HEK293T (cell line): ENCODE measurements around the gene NR2C1.
A peak's percentile ranks its signal among the peaks of the same experiment; 100 is the strongest.

ENCODE experiments used
- CTCF ChIA-PET: fragments of 350-600 bp; formaldehyde crosslinking; extraction: SDS; loops from one replicate; lab custom pipeline; 2021; ENCODE audit warnings: antibody characterized with exemption, inconsistent platforms; lab: Yijun Ruan, JAX
- POLR2A ChIA-PET: fragments of 350-600 bp; formaldehyde crosslinking; extraction: SDS; loops from one replicate; lab custom pipeline; 2020; ENCODE audit warnings: antibody characterized with exemption, inconsistent platforms; lab: Yijun Ruan, JAX
- DNase-seq: peaks from one replicate; pipeline ENCODE4 v3.0.0; 2012; ENCODE audit warnings: mixed read lengths; ENCODE audit errors: extremely low spot score
- ARNT ChIP-seq: fragments of 450-650 bp; IDR thresholded peaks from 2 replicates; pipeline ENCODE4 v1.6.1; 2017; ENCODE audit warnings: mild to moderate bottlenecking
- BHLHE40 ChIP-seq: fragments of 450-650 bp; IDR thresholded peaks from 2 replicates; pipeline ENCODE4 v1.6.1; 2016; ENCODE audit warnings: mild to moderate bottlenecking, moderate library complexity, borderline replicate concordance
- CTBP1 ChIP-seq: fragments of 450-650 bp; IDR thresholded peaks from 2 replicates; pipeline ENCODE4 v1.6.1; 2016; ENCODE audit warnings: borderline replicate concordance
- ELF4 ChIP-seq: fragments of 450-650 bp; IDR thresholded peaks from 2 replicates; pipeline ENCODE4 v1.6.1; 2017; ENCODE audit warnings: antibody characterized with exemption
- FOXA1 ChIP-seq: fragments of 450-650 bp; IDR thresholded peaks from 2 replicates; pipeline ENCODE4 v1.6.1; 2016; ENCODE audit warnings: mild to moderate bottlenecking
- FOXK2 ChIP-seq: fragments of 450-650 bp; IDR thresholded peaks from 2 replicates; pipeline ENCODE4 v1.6.1; 2016; ENCODE audit warnings: mild to moderate bottlenecking
- FOXM1 ChIP-seq: fragments of 450-650 bp; IDR thresholded peaks from 2 replicates; pipeline ENCODE4 v1.6.1; 2017; ENCODE audit warnings: mild to moderate bottlenecking, borderline replicate concordance
- HDGF ChIP-seq: fragments of 450-650 bp; IDR thresholded peaks from 2 replicates; pipeline ENCODE4 v1.6.1; 2017; ENCODE audit warnings: antibody characterized with exemption, borderline replicate concordance
- L3MBTL2 ChIP-seq: fragments of 450-650 bp; conservative IDR thresholded peaks from 2 replicates; pipeline ENCODE4 v1.6.1; 2016; ENCODE audit warnings: mild to moderate bottlenecking
- LEF1 ChIP-seq: fragments of 450-650 bp; IDR thresholded peaks from 2 replicates; pipeline ENCODE4 v1.6.1; 2017; ENCODE audit warnings: mild to moderate bottlenecking, borderline replicate concordance
- NFRKB ChIP-seq: fragments of 450-650 bp; IDR thresholded peaks from 2 replicates; pipeline ENCODE4 v1.6.1; 2016; ENCODE audit warnings: mild to moderate bottlenecking, moderate library complexity
- SP1 ChIP-seq: fragments of 450-650 bp; IDR thresholded peaks from 2 replicates; pipeline ENCODE4 v1.6.1; 2017
- SUZ12 ChIP-seq: fragments of 450-650 bp; IDR thresholded peaks from 2 replicates; pipeline ENCODE4 v1.6.1; 2016; ENCODE audit warnings: mild to moderate bottlenecking
- TARDBP ChIP-seq: fragments of 450-650 bp; IDR thresholded peaks from 2 replicates; pipeline ENCODE4 v1.6.1; 2016
- ZNF384 ChIP-seq: fragments of 450-650 bp; IDR thresholded peaks from 2 replicates; pipeline ENCODE4 v1.6.1; 2016
- TF ChIP-seq, protein P1 (sequence below): fragments of 450-650 bp; IDR thresholded peaks from 2 replicates; pipeline ENCODE4 v1.6.1; 2016

Gene NR2C1

GRCh38 chr12:95072900-95073697 is at the start of gene NR2C1:
Gene NR2C1, minus strand, starts transcription at chr12:95073618. Its CDS starts 6,234 bp downstream, at chr12:95067384.
- POLR2A ChIA-PET: interaction anchor here (0.9 to 1.8 kb wide), 5 partner anchors 12 to 401 kb away, joined by 3 to 10 read pairs (median 5); partner anchors contain the start of genes FGD6, METAP2, NDUFA12 and VEZT
- TF ChIP-seq LEF1 (no peak), NFRKB (no peak), BHLHE40 (no peak), L3MBTL2 (no peak), TARDBP (no peak), SP1 (no peak), ZNF384 (no peak), HDGF (no peak), FOXA1 (no peak), CTBP1 (no peak), FOXM1 (no peak), ARNT (no peak), ELF4 (no peak)
- TF ChIP-seq, protein P1, sequence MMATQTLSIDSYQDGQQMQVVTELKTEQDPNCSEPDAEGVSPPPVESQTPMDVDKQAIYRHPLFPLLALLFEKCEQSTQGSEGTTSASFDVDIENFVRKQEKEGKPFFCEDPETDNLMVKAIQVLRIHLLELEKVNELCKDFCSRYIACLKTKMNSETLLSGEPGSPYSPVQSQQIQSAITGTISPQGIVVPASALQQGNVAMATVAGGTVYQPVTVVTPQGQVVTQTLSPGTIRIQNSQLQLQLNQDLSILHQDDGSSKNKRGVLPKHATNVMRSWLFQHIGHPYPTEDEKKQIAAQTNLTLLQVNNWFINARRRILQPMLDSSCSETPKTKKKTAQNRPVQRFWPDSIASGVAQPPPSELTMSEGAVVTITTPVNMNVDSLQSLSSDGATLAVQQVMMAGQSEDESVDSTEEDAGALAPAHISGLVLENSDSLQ: no peak
- CTCF ChIA-PET: interaction anchor here (0.6 to 1.3 kb wide), 7 partner anchors 10 to 466 kb away, joined by 3 to 12 read pairs (median 4); no protein-coding TSS in a partner anchor
- peak; percentile 98 for DNase-seq

DNA sequence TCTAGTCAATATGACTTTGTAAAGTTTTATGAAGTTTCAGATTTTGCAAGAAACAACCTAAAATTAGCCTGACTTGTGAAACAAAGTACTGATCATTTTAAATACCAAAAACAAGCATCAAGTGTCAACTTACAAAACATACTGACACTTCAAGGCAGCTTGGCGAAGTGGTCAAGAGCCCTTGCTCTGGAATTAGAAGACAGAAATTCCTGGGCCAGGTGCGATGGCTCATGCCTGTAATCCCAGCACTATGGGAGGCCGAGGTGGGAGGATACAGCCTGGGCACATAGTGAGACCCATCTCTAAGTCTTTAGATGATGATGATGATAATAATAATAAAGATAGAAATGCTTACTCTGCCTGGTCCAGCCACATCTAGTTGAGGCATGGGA is 45.4 kb upstream of the NR2C1 start:
- no peak for DNase-seq
- POLR2A ChIA-PET: no interaction called here
- no peak for TF ChIP-seq SP1
- CTCF ChIA-PET: no interaction called here

DNA sequence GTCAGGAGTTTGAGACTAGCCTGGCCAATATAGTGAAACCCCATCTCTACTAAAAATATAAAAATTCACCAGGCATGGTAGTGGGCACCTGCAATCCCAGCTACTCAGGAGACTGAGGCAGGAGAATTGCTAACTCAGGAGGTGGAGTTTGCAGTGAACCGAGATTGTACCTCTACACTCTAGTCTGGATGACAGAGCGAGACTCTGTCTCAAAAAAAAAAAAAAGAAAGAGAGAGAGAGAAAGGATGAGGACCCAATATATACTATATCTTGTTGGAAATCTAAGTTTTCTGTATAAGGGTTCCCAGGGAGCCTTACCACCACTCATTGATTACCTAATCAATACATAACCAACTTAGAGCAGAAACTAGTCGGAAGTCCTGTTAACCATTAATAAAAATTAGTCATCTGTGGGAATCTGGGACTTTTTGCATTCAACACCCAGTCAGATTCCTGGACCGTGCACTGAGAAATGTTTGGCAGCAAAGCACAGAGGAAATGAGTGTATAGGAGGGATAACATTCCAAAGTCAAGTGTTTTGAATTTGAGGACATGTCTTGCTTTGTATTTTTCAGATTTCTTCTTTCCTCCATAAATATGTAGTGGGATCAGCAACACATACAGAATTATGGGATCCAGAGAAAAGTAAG is 44.8 kb upstream of the NR2C1 start:
- POLR2A ChIA-PET: no interaction called here
- no peak for DNase-seq
- CTCF ChIA-PET: interaction anchor here (1.5 kb wide), 1 partner anchor 99 kb away, joined by 4 read pairs; the partner anchor contains the start of gene VEZT
- no peak for TF ChIP-seq LEF1
- TF ChIP-seq ZNF384: no peak

- ChIA-PET POLR2A (interaction anchor here (0.9 to 1.0 kb wide), 2 partner anchors 148 to 417 kb away, joined by 3 read pairs; no protein-coding TSS in a partner anchor), CTCF (interaction anchor here (0.7 to 2.0 kb wide), 9 partner anchors 10 to 429 kb away, joined by 3 to 9 read pairs (median 4); partner anchors contain the start of gene VEZT)
- TF ChIP-seq, protein P1: no peak
- peak; percentile 57 for TF ChIP-seq ZNF384
- DNase-seq: peak; percentile 46
Measured at GRCh38 chr12:95117178-95117599, 43.8 kb upstream of the NR2C1 start.

DNA sequence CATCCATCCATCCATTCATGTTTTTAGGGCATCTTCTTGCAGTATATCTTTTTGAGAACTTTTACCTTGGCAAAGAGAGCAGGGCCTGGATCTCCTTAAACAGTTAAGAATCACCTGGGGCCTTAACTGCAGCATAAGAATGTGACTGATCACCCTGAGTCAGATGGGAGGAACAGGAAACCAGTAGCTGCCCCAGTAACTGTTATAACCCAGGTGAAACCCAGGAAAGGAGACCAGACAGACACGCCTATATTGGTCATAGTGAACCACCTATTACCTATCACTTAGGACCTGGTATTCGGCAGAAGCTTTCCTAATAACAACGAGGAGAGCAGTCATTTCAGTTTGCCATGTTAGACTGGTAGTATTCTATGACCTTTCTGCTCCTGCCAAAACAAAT is 43.4 kb upstream of the NR2C1 start:
- ChIA-PET CTCF (interaction anchor here (0.9 to 2.0 kb wide), 6 partner anchors 10 to 423 kb away, joined by 3 to 9 read pairs (median 4); partner anchors contain the start of gene VEZT), POLR2A (interaction anchor here (0.9 to 1.0 kb wide), 2 partner anchors 149 to 418 kb away, joined by 3 read pairs; no protein-coding TSS in a partner anchor)
- no peak for TF ChIP-seq SUZ12
- DNase-seq: no peak

DNA sequence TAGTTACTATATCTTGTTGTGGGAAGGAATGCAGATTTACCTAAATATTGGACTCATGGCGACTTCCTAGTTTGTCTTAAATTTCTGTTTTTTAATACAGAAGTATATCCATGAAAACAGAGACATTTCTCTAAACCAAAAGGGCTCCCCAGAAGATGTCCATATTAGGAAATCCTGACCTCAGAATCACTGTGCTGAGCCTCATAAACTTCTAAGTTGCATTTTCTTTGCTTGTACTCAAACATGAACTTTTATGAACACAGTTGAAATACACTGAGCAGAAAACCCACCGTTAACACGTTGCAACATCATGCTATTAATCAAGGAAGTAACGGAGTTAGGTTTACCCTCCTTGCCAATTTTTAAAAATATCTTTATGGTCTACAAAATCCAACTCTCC is 42.9 kb upstream of the NR2C1 start:
- DNase-seq: no peak
- TF ChIP-seq HDGF (no peak), CTBP1 (no peak), NFRKB (no peak), FOXA1 (no peak), BHLHE40 (no peak), ELF4 (no peak), ZNF384 (no peak), SUZ12 (no peak), TARDBP (no peak), ARNT (no peak), L3MBTL2 (no peak), FOXK2 (no peak), SP1 (no peak), LEF1 (no peak), FOXM1 (no peak)
- TF ChIP-seq, protein P1: no peak
- POLR2A ChIA-PET: no interaction called here
- CTCF ChIA-PET: interaction anchor here (2.0 kb wide), 1 partner anchor 221 kb away, joined by 9 read pairs; no protein-coding TSS in a partner anchor

- DNase-seq: no peak
- TF ChIP-seq ARNT: no peak
- TF ChIP-seq FOXA1: no peak
- no peak for TF ChIP-seq CTBP1
- no peak for TF ChIP-seq FOXK2
- TF ChIP-seq LEF1: no peak
- no peak for TF ChIP-seq FOXM1
- TF ChIP-seq, protein P1: no peak
- ChIA-PET POLR2A (interaction anchor here (1.4 kb wide), 1 partner anchor 102 kb away, joined by 5 read pairs; the partner anchor contains the start of genes FGD6 and VEZT), CTCF (no interaction called here)
Measured at GRCh38 chr12:95115641-95116040, 42.2 kb upstream of the NR2C1 start.
